Inflammatory macrophage (primary cell): ENCODE measurements around the gene KSR2.
"Not testable (repeated sequence)": the region's sequence is repeated elsewhere in the genome, so short reads cannot be mapped to it uniquely, and the experiment has no call there.

Experiments used
- DNase-seq, 2 donors: peaks; one replicate each; pipeline ENCODE4 v3.0.0-alpha.2; 2020 to 2022

Gene KSR2

DNA sequence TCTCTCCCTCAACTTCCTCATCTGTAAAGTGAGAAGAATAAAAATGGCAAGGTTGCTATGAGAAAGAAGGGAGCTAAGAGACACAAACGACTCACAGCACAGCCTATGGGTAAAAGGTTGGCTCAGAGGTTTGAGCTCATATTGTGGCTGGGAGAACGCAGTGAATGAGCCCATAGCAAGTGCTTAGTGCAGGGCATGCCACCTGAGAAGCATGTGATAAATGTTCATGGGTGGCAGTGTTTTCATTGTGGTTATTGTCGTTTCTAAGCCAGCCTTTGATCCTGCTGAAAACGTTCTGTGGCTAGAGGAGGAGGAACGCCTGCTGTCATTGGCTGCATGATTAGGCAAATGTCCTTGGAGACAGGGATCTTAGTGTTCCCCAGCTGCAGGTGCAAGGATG lies 150.4 kb downstream of the KSR2 start:
- no peak for DNase-seq

DNA sequence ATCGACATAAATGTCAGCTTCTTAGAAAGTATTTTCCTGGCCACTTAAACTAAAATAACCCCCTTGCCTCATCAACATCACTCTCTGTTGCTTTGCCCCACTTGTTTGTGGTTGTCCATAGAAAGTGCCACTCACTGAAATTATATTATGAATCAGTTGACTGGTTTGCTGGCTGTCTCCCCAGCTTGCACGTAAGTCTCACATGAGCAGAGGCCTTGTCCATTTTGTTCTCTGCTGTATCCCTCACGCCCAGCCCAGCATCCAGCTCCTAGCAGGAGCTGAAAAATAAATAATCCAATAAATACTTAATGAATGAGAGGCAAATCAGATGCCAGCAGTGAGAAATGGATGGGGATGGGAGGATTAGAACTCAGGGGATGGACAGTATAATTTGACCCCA lies 159.3 kb downstream of the KSR2 start:
- no peak for DNase-seq

DNA sequence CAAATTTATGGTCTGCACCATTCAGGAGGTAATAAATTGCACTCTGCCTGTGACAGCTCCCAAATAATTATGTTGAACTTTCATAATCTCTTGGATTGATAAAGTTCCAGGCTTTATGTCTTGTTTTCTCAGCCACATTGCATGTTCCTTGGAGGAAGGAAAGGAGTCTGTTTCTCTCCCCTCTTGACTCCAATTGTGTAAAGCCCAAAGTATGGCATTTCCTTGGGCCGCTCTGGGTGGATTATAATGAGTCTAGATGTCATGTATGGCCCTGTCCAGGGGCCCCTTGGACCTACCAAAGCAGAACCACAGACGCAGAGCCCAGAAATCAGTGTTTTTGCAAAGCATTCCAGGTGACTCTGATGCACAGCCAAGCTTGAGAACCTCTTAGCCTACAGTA lies 160.8 kb downstream of the KSR2 start:
- DNase-seq: no peak

DNA sequence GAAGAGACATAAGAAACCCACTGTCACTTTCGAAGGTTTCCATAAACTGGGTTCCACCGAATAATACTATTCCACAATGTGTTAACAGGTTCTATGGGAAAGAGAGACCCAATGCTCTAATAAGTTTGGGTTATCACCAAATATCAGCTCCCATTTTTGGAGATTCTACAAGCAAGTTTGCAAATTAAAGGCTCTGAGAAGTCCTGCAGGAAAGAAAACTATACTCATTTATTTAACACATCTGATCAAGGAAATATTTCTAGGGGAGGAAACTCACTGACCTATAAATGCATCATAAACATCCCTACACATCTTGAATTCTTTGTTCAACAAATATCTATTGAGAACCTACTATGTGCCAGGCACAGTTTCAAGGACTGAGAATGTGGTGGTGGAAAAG lies 161.4 kb downstream of the KSR2 start:
- no peak for DNase-seq

DNA sequence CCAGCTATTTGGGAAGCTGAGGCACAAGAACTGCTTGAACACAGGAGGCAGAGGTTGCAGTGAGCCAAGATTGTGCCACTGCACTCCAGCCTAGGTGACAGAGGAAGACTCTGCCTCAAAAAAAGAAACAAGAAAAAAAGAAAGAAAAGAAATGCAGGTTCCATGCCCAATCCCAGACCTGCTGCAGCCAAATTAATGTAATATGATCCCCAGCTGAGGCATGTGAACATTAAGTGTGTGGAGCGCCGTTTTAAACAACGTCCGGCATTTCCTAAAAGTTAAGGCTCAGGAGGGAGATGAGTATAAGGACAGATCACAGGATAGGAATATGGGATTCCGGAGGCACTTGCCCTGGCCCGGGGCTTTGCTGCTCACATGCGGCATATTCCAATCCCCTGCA lies 162.9 kb downstream of the KSR2 start:
- DNase-seq: no peak

DNA sequence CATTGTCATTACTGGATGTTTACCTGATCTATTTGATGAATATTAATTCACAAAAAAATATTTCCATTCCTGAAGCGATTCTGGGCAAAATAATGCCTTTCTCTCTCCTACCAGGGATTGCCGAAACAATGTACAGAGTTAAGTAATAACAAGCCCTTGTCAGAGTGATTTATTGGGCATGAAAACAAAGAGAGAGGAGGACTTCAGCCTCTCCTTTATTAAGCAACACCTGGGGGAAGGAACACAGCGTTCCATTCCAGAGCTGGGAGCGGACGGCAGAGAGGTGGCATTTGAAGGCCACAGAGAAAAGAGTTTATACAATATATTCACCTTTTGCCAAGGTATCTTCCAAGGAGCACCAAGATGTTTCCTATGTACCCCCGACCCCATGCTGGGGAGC lies 165.8 kb downstream of the KSR2 start:
- no peak for DNase-seq

DNA sequence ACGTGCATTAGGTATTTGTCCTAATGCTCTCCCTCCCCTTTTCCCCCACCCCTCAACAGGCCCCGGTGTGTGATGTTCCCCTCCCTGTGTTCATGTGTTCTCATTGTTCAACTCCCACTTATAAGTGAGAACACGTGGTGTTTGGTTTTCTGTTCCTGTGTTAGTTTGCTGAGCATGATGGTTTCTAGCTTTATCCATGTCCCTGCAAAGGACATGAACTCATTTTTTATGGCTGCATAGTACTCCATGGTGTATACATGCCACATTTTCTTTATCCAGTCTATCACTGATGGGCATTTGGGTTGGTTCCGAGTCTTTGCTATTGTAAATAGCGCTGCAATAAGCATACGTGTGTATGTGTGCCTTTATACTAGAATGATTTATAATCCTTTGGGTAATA lies 168.1 kb downstream of the KSR2 start:
- not testable (repeated sequence) for DNase-seq

DNA sequence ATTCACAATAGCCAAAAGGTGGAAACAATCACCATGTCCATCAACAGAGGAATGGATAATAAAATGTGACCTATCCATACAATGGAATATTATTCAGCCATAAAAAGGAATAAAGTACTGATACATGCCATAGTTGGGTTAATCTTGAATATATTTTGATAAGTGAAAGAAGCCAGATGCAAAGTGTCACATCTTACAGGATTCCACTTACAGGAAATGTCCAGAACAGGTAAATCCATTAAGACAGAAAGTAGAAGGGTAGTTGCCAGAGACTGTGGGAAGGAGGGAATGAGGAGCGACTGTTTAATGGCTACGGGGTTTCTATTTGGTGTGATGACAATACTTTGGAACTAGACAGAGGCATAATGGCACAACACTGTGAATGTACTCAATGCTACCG lies 171.6 kb downstream of the KSR2 start:
- no peak for DNase-seq

DNA sequence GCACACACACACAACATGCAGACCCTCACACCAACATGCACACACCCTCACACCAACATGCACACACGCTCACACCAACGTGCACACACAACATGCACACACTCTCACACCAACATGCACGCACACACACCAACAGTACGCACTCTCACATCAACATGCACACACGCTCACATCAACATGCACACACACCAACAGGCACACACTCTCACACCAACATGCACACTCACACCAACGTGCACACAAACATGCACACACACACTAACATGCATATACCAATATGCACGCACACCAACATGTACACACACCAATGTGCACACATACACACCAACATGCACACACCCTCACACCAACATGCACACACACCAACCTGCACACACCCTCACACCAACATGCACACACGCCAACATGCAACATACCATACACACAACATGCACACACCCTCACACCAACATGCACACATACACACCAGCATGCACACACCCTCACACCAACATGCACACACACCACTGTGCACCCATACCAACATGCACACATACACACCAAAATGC lies 175.8 kb downstream of the KSR2 start:
- DNase-seq: no peak

DNA sequence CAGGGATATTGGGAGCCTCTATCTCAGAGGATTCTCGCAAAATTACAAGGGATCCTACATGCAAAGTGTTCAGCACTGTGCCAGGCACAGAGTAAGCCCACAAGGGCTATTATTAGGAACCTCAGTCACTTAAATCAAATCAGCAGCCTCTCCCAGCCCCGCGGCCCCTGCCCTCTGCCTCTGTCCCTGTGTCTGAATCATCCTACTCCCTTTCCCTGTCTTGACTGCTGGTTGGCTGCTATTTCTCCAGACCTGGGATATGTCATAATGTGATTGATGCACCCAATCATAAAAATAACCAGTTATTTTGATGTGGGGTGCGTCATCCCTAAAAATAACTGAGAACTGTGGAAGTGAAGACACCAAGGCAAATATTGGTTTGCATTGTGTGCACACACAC lies 176.3 kb downstream of the KSR2 start:
- DNase-seq: no peak

DNA sequence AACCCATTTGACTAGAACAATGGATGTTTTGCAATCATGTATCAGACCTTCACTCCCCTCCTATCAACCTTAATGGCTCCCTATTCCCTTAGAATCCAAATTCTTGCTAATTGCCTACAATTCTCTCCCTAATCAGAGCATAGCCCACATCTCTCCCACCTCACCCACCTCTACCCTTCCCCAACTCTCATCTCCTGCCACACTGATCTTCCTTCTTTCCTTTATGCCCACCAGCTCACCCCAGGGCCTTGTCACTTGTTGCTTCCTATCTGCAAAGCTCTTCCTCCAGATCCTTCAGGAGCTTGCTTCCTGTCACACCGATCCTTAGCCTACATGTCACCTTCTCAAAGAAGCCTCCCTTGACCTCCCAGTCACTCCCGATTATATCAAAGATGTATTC lies 177.8 kb downstream of the KSR2 start:
- no peak for DNase-seq

DNA sequence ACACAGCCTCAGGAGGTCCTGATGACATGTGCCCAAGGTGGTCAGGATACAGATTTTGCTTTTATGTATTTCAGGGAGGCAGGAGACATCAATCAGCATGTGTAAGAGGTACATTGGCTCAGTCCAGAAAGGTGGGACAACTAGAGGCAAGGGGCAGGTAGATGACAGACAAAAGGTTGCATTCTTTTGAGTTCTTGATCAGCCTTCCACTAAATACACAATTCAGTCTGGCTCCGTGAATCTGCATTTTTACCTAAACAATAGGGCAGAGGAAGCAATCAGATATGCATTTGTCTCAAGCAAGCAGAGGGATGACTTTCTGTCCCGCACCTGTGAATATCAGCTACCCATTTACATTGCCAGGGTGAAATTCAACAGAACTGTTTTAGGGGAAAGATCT lies 178.6 kb downstream of the KSR2 start:
- DNase-seq: no peak

DNA sequence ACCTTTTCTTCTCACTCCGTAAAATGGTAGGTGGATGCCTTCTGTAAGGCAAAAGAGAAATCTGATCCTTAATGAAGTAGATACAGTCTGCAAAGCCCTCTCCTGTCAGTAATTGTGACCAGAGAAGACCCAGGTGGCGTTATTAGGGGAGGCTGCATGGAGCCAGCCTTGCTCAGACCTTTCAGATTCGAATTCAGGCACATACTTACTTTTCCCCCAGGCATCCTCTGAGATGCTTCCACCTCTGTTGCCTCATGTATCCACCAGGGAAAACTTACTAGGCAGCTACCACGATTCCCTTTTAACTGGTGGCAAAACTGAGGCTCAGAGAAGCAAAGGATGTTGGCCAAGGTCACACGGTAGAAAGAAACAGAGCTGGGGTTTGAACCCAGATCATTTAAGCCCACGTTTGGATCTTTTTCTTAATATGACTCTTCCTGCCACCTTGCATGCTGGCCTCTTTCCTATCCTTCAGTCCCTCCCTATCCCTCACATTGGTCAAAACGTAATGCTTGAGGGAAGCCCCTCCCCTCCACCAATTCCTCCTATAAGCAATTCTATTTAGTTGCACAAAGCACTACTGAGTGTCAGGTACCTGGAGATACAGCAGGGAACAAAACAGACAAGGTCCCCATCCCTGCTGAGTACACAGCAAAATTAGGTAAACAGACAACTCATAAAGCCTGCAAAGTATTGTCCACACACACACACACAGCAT lies 179.4 kb downstream of the KSR2 start:
- no peak for DNase-seq

DNA sequence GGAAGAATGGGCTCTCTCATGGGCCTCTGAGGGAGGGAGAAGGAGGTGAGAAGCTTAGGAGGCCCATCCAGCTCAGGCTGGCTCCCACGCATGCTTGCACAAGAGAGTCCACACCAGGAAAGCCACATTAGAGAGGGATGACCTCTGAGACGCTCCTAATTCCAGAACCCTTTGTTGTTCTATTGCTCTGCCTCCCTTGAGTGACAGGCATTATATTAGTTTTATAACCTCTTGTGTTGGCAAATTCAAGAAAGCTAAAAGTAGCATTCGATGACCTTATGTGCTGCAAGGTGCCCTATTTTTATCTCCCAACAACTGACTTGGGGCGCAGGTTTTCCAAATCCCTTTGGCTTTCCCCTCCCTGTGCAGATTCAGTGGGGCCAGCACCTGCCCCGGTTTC lies 190.1 kb downstream of the KSR2 start:
- no peak for DNase-seq

DNA sequence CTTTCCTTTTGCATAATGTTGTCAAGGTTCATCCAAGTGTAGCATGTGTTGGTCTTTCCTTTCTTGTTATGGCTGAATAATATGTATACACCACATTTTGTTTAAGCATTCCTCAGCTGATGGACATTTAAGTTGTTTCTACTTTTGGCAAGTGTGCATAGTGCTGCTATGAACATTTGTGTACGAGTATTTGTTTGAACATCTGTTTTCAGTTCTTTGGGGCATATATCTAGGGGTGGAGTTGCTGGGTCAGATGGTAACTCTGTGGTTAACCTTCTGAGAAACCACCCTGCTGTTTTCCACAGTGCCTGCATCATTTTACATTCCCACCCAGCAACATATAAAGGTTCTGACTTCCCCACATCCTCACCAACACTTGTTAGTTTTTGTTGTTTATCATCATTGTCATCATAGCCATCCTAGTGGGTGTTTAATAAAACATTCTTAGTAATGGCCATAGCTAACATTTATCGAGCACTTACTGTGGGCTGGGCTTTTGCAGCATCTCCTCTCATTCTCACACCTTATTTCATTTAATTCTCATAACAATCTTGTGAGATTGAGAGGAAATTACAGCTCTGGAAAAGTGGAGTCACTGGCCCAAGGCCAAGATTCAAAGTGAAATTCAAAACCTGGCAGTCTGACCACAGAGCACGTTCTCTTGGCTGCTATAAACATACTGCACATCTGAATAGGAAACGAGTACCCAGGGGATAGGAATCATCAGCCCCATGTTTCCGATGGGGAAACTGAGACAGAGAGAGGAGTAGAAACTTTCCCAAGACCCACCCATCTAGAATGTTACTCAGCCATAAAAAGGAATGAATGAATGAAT lies 193.6 kb downstream of the KSR2 start:
- DNase-seq: no peak

DNA sequence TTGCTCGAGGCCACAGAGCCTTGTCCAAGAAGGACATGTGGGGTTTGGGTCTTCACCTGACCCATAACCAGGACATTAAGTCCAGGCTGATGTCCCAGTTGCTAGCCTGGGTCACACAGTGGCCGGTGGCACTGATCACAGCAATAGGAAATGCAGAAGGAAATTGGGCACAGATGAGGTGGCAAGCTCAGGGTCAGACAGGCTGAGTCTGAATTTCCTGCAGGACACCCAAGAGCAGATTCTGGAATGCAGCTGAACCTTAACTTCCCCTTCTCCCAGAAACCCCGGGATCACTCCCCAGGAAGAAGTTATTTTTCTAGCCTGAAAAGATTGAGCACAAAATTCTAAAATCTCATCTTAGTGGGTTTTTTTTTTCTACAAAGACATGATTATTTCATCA lies 199.9 kb downstream of the KSR2 start:
- DNase-seq: no peak

DNA sequence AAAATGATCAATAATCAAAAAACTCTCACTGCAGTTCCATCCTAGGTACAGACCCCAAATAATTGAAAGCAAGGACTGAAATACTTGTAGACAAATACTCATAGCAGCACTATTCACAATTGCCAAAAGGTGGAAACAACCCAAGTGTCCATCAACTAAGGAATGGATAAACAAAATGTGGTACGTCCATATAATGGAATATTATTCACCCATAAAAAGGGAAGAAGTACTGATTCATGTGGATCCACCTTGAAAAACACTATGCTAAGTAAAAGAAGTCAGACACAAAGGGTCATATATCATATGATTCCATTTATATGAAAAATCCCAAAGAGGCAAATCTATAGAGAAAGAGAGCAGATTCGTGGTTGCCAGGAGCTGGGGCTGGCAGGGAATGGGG lies 202.8 kb downstream of the KSR2 start:
- DNase-seq: no peak

DNA sequence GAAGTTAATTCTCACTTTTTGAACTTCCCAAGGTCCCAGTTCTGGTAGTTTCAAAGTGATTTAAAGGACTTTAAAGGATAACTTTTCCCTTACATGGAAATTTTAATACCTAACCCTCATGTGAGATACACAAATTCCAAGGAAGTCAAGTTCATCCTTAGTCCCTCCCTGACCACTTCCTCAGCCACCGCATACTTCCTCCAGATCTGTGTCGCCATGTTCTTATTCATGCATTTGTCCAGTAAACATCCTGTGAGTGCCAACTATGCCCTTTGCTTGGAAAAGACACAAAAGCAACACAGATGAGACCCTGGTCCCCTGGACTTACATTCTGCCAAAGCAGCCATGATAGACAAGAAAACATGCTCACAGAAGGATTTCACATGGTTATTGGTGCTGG lies 206.6 kb downstream of the KSR2 start:
- no peak for DNase-seq

DNA sequence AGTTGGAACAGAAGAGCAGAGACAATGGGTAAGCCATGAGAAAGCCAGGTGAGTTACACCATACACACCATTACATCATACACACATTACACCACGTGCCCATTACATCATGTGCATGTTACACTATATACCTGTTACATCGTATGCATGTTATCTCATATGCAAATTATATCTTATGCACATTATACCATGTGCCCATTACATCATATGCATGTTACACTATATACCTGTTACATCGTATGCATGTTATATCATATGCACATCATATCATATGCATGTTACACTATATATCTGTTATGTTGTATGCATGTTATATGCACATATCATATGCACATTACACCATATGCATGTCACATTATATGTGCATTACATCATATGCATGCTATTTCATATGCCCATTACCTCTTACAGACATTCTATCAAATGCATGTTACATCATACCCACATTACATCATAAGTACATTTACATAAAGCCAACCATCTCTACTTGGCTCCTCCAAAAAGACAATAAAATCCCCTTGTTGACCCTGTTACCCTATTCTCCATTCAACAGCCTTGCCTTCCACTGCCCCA lies 207.2 kb downstream of the KSR2 start:
- DNase-seq: no peak

DNA sequence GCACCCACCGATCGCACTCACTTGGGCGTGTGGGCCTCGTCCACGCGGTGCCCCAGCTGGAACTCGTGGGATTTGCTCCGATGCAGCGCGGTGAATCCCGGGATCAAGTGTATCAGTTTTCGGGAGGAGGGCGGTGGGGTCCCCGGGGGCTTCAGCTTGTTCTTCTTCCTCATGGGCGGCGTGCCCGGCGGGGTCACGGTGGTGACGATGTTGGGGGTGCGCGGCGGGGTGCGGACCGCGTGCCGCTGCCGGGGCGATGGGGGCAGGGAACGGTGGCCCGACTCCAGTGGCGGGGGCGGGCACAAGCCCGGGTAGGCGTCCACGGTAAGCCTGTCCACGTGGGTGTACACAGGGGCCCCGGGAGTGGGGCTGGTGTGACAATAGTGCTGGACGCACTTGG lies 207.8 kb downstream of the KSR2 start:
- DNase-seq: no peak

DNA sequence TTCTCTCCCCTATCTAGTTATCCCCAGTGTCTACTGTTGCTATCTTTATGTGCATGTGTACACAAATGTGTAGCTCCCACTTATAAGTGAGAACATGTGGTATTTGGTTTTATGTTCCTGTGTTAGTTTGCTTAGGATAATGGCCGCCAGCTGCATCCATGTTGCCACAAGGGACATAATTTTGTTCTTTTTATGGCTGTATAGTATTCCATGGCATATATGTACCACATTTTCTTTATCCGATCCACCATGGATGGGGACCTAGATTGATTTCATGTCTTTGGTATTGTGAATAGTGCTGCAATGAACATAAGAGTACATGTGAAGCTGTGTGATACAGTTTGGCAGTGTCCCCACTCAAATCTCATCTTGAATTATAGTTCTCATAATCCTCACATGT lies 218.1 kb downstream of the KSR2 start:
- DNase-seq: no peak

DNA sequence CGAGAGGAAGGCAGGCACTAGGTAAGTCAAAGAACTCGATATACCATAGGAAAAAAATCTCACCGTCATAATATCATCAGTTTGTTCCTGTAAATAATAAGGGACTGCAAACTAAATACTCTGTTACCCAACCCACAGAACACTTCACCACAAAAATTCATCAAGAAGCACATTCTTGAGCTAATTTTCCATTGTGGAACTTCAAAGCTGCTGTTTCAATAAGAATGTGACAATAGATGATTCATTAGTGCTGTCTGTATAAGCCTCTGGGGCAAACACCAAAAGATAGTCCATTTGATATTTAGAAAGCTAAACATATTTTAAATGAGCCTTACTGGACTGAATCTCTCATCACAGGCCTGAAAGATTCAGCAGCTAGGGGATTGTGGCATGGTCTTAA lies 219.4 kb downstream of the KSR2 start:
- DNase-seq: no peak

DNA sequence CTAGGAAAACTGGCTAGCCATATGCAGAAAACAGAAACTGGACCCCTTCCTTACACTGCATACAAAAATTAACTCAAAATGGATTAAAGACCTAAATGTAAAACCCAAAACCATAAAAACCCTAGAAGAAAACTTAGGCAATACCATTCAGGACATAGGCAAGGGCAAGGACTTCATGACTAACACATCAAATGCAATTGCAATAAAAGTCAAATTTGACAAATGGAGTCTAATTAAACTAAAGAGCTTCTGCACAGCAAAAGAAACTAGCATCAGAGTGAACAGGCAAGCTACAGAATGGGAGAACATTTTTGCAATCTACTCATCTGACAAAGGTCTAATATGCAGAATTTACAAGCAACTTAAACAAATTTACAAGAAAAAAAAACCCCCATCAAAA lies 222.4 kb downstream of the KSR2 start:
- DNase-seq: not testable (repeated sequence)

DNA sequence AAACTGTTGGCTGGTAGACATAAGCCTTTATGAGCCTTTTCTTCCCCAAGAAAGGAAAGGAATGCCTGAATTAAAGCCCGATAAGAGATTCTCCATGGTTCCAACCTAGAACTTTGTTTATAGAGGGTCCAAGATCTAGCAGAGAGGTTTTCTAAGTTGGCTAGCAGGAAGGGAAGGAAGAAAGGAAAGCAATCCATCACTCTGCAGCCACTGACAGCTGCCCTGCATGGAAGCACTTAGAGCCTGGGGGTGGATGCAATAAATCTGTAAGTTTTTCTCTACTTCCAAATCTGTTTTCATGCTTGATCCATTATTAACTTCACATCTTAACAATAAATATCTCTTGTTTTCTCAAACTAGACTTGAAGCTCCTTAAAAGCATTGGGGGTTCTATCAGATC lies 224.4 kb downstream of the KSR2 start:
- DNase-seq: no peak
